ENCODE measurements around the gene CACNB3.

- TF ChIP-seq CTCF (IDR thresholded peaks at IDR 0.05): no peak
- no peak for TF ChIP-seq POLR2A (IDR thresholded peaks at IDR 0.05)
- no peak for TF ChIP-seq POLR2AphosphoS5 (IDR thresholded peaks at IDR 0.05)
Measured at GRCh38 chr12:48822711-48823110, 4.4 kb downstream of the CACNB3 start.

Data from prostate gland (tissue), 2 donors.